Ramos (cell line): ENCODE results near the gene HBZ.

Source experiments
- in situ Hi-C: fragments of 300-500 bp; cut with MboI; formaldehyde crosslinking; loops from one replicate; pipeline ENCODE4 v1.14.3; 2022; ENCODE audit warnings: low sequenced_read_pairs; ENCODE audit not compliant: unreplicated experiment

Gene HBZ

GRCh38 chr16:177394-177822, 25.0 kb downstream of the HBZ start:
- in situ Hi-C loops, result no loop called here

- in situ Hi-C loops, result no loop called here
These were observed 25.7 kb downstream of the HBZ start for GRCh38 chr16:177981-178667.

- in situ Hi-C loops, result no loop called here
These were observed 26.2 kb downstream of the HBZ start for GRCh38 chr16:178668-179015.

GRCh38 chr16:179211-180092, 27.0 kb downstream of the HBZ start:
- in situ Hi-C loops, result no loop called here

GRCh38 chr16:180101-180675, 27.7 kb downstream of the HBZ start, which contains the start of gene HBQ1:
Gene HBQ1, plus strand, starts transcription at chr16:180459. Its CDS starts 28 bp downstream, at chr16:180487.
- in situ Hi-C loops, result no loop called here

- in situ Hi-C loops, result no loop called here
These were observed 28.5 kb downstream of the HBZ start for GRCh38 chr16:180681-181564.

GRCh38 chr16:181565-182021, 29.1 kb downstream of the HBZ start:
- in situ Hi-C loops, result no loop called here

- in situ Hi-C loops, result no loop called here
These were observed 30.6 kb downstream of the HBZ start for GRCh38 chr16:183005-183404.

- in situ Hi-C loops, result no loop called here
These were observed 32.8 kb downstream of the HBZ start for GRCh38 chr16:185213-185612.

- in situ Hi-C loops, result no loop called here
These were observed 33.2 kb downstream of the HBZ start for GRCh38 chr16:185691-186090.

GRCh38 chr16:187330-187729, 34.9 kb downstream of the HBZ start:
- in situ Hi-C loops, result no loop called here

GRCh38 chr16:188674-189073, 36.2 kb downstream of the HBZ start:
- in situ Hi-C loops, result no loop called here

- in situ Hi-C loops, result loop anchor here (5.0 kb wide), 1 partner anchor 82 kb away; no protein-coding TSS in a partner anchor
These were observed 37.3 kb downstream of the HBZ start for GRCh38 chr16:189604-190186.

- in situ Hi-C loops, result loop anchor here (5.0 kb wide), 1 partner anchor 85 kb away; no protein-coding TSS in a partner anchor
These were observed 39.4 kb downstream of the HBZ start for GRCh38 chr16:191831-192230.

GRCh38 chr16:192686-193085, 40.2 kb downstream of the HBZ start:
- in situ Hi-C loops, result loop anchor here (5.0 kb wide), 1 partner anchor 85 kb away; no protein-coding TSS in a partner anchor

- in situ Hi-C loops, result loop anchor here (5.0 kb wide), 1 partner anchor 86 kb away; no protein-coding TSS in a partner anchor
These were observed 41.0 kb downstream of the HBZ start for GRCh38 chr16:193441-193840.

- in situ Hi-C loops, result loop anchor here (5.0 kb wide), 1 partner anchor 87 kb away; no protein-coding TSS in a partner anchor
These were observed 42.1 kb downstream of the HBZ start for GRCh38 chr16:194516-194915.

GRCh38 chr16:200388-200787, 47.9 kb downstream of the HBZ start:
- in situ Hi-C loops, result no loop called here

GRCh38 chr16:203246-203645, 50.8 kb downstream of the HBZ start:
- in situ Hi-C loops, result no loop called here
